Fibroblast of lung (primary cell): ENCODE results near the gene MGAT5. TPM values are rescaled to one million over a fixed set of nuclear protein-coding genes. Genes with fewer than 3 reads are reported as not detected.

ENCODE experiments used
- DNase-seq, 2 donors: peaks; one replicate each; pipeline versions ENCODE4 v3.0.0 to v3.0.0-alpha.2; 2010; ENCODE audit warnings: low read depth in 2 of 2
- H2AFZ ChIP-seq: 2 replicates; pipeline ENCODE4 v1.5.1; 2012; ENCODE audit warnings: low read length, control low read depth, inconsistent platforms
- H3K27ac ChIP-seq: 2 replicates; pipeline ENCODE4 v1.5.1; 2011; ENCODE audit warnings: low read length, control low read depth; ENCODE audit not compliant: insufficient read depth
- H3K27me3 ChIP-seq: 2 replicates; pipeline ENCODE4 v1.5.1; 2011; ENCODE audit warnings: mild to moderate bottlenecking, low read length; ENCODE audit not compliant: control insufficient read depth, insufficient read depth
- H3K36me3 ChIP-seq: 2 replicates; pipeline ENCODE4 v1.5.1; 2011; ENCODE audit warnings: low read length; ENCODE audit not compliant: control insufficient read depth, insufficient read depth
- H3K4me1 ChIP-seq: 2 replicates; pipeline ENCODE4 v1.5.1; 2011; ENCODE audit warnings: low read length; ENCODE audit not compliant: control insufficient read depth, insufficient read depth; ENCODE audit errors: extremely low read depth
- H3K4me2 ChIP-seq: 2 replicates; pipeline ENCODE4 v1.5.1; 2011; ENCODE audit warnings: low read length, control low read depth; ENCODE audit not compliant: insufficient read depth; ENCODE audit errors: extremely low read depth
- H3K4me3 ChIP-seq, 4 experiments: fragments of 200-600 bp in 1 of 4; sonication (generic) in 1 of 4; replicated peaks in 1 of 4; 2 replicates each; pipeline ENCODE4 v1.5.1; 2011 to 2016; ENCODE audit warnings: low read length in 4 of 4, low read depth in 3 of 4, mild to moderate bottlenecking in 3 of 4, control low read depth in 2 of 4, inconsistent platforms in 1 of 4, mixed read lengths in 1 of 4; ENCODE audit not compliant: insufficient read depth in 1 of 4; ENCODE audit errors: control extremely low read depth in 1 of 4
- H3K79me2 ChIP-seq: 2 replicates; pipeline ENCODE4 v1.5.1; 2012; ENCODE audit warnings: mild to moderate bottlenecking, low read length, inconsistent platforms; ENCODE audit not compliant: control insufficient read depth, insufficient read depth
- H3K9ac ChIP-seq: 2 replicates; pipeline ENCODE4 v1.5.1; 2011; ENCODE audit warnings: mild to moderate bottlenecking, low read length, control low read depth; ENCODE audit not compliant: insufficient read depth
- H3K9me3 ChIP-seq: 2 replicates; pipeline ENCODE4 v1.5.1; 2012; ENCODE audit warnings: low read depth, low read length; ENCODE audit not compliant: control insufficient read depth, insufficient read depth
- H4K20me1 ChIP-seq: 2 replicates; pipeline ENCODE4 v1.5.1; 2011; ENCODE audit warnings: low read length; ENCODE audit not compliant: control insufficient read depth, insufficient read depth; ENCODE audit errors: extremely low read depth
- CTCF ChIP-seq, 2 donors: IDR thresholded peaks in 1 of 2; conservative IDR thresholded peaks in 1 of 2; 1 replicate in 1 of 2; 2 replicates in 1 of 2; pipeline ENCODE4 v1.5.1; 2011 to 2012; ENCODE audit warnings: low read length in 2 of 2, control low read depth in 1 of 2, inconsistent platforms in 1 of 2, low read depth in 1 of 2, mild to moderate bottlenecking in 1 of 2
- EZH2 ChIP-seq: IDR thresholded peaks from 2 replicates; pipeline ENCODE4 v1.5.1; 2012; ENCODE audit warnings: low read length, control low read depth, mild to moderate bottlenecking; ENCODE audit errors: missing control alignments
- polyA plus RNA-seq, 2 donors: library from polyadenylated mRNA; depleted of rRNA in 1 of 2; stranded (reverse) in 1 of 2; unstranded in 1 of 2; fragments of >200 nt; gene quantifications; 2 replicates each; pipeline ENCODE4 v1.2.1, GENCODE V29; 2011 to 2012; ENCODE audit warnings: missing spikeins in 1 of 2
- total RNA-seq: library from RNA; depleted of rRNA; stranded (reverse); fragments of >200 nt; gene quantifications from 2 replicates; pipeline ENCODE4 v1.2.1, GENCODE V29; 2014

MGAT5 gene
- total and polyA plus RNA-seq, 2 donors (not counting 1 experiment from before 2014, with no cell fraction given), result 270 to 301 TPM

- Histone ChIP-seq H3K4me2 (no peak overlapping the region), H4K20me1 (no peaks in the 10 kb centered on the region), H3K9me3 (no peaks in the 10 kb centered on the region), H3K36me3 (no peaks in the 10 kb centered on the region), H3K4me1 (peaks cover 46% of the 10 kb centered on the region), H3K27ac (no peak overlapping the region), H3K9ac (no peak overlapping the region), H3K27me3 (no peaks in the 10 kb centered on the region), H3K79me2 (no peaks in the 10 kb centered on the region), H2AFZ (no peak overlapping the region), H3K4me3 (no peak overlapping the region)
- TF ChIP-seq CTCF (conservative IDR thresholded peaks at IDR 0.05 in 1 of 2, IDR thresholded peaks at IDR 0.05 in 1 of 2; ENCODE audit: low read depth in 1 of 2, low read length in 2 of 2) (no peak), EZH2 (no peak)
- no peak for DNase-seq
These were observed 158.7 kb downstream of the MGAT5 start for GRCh38 chr2:134412639-134412999.

GRCh38 chr2:134413430-134413829 lies 159.6 kb downstream of the MGAT5 start:
- Histone ChIP-seq H4K20me1 (no peaks in the 10 kb centered on the region), H3K27ac (no peak overlapping the region), H3K4me2 (no peak overlapping the region), H2AFZ (no peak overlapping the region), H3K9me3 (no peaks in the 10 kb centered on the region), H3K4me1 (peaks cover 39% of the 10 kb centered on the region), H3K4me3 (no peak overlapping the region), H3K79me2 (no peaks in the 10 kb centered on the region), H3K27me3 (no peaks in the 10 kb centered on the region), H3K9ac (no peak overlapping the region), H3K36me3 (no peaks in the 10 kb centered on the region)
- peak; percentile 39 to 50 for DNase-seq
- no peak for TF ChIP-seq CTCF (conservative IDR thresholded peaks at IDR 0.05 in 1 of 2, IDR thresholded peaks at IDR 0.05 in 1 of 2; ENCODE audit: low read depth in 1 of 2, low read length in 2 of 2)

DNA sequence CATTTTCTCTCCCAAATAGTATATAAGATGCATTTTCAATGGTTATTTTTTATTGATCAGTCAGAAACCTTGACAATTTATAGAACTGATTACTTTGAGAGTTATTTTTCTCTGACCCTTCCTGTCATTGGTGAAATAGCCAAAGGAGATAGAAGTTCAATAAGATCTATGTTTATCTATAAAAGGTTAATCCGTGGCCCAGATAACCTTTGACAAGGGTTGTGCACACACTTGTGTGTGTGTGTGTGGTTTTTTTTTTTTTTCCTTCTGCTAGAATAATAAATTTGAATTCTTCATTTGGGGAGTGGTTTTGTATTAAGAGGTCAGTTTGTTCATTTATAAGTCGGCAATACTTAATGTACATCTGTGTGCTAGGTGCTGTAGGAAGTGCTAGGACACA lies 160.0 kb downstream of the MGAT5 start:
- H3K27ac ChIP-seq, result no peak overlapping the region
- H3K79me2 ChIP-seq, result no peaks in the 10 kb centered on the region
- H4K20me1 ChIP-seq, result no peaks in the 10 kb centered on the region
- peaks cover 37% of the 10 kb centered on the region for H3K4me1 ChIP-seq
- no peak overlapping the region for H2AFZ ChIP-seq
- no peaks in the 10 kb centered on the region for H3K27me3 ChIP-seq
- no peaks in the 10 kb centered on the region for H3K9me3 ChIP-seq
- H3K4me2 ChIP-seq, result no peak overlapping the region
- TF ChIP-seq CTCF (conservative IDR thresholded peaks at IDR 0.05 in 1 of 2, IDR thresholded peaks at IDR 0.05 in 1 of 2; ENCODE audit: low read depth in 1 of 2, low read length in 2 of 2), result no peak
- TF ChIP-seq EZH2, result no peak
- no peak overlapping the region for H3K4me3 ChIP-seq
- H3K9ac ChIP-seq, result no peak overlapping the region
- no peaks in the 10 kb centered on the region for H3K36me3 ChIP-seq
- DNase-seq, result no peak
